GM12878 (cell line): ENCODE measurements around the gene TULP4. TPM values are rescaled to one million over a fixed set of nuclear protein-coding genes. Genes with fewer than 3 reads are reported as not detected.

ENCODE experiments used
- ATAC-seq: fragments of 200-7000 bp; cut with Tn5 transposase; 3 replicates; pipeline ENCODE4 v1.9.1; 2020; ENCODE audit warnings: mild to moderate bottlenecking, moderate library complexity
- BruUV-seq: library from RNA; stranded (reverse); fragments of 400-500 nt; replicated peaks from 2 replicates; lab custom pipeline; 2021; lab: Mats Ljungman, UMichigan
- CTCF ChIA-PET: fragments of 300-600 bp; sonication (Branson Sonifier 250); formaldehyde crosslinking; extraction: SDS; loops from one replicate; lab custom pipeline; 2021; ENCODE audit warnings: inconsistent platforms; lab: Yijun Ruan, JAX
- POLR2A ChIA-PET: fragments of 350-600 bp; formaldehyde crosslinking; extraction: SDS; loops from one replicate; lab custom pipeline; 2021; ENCODE audit warnings: inconsistent platforms; lab: Charles Lee
- RAD21 ChIA-PET: fragments of 300-600 bp; sonication (Branson Sonifier 250); formaldehyde crosslinking; loops from one replicate; lab custom pipeline; 2023; ENCODE audit warnings: antibody characterized with exemption; ENCODE audit not compliant: unreplicated experiment; lab: Charles Lee
- SMC1A ChIA-PET: fragments of 300-600 bp; sonication (Branson Sonifier 250); formaldehyde crosslinking; loops from one replicate; lab custom pipeline; 2023; ENCODE audit not compliant: unreplicated experiment, uncharacterized antibody; lab: Charles Lee
- DNase-seq: peaks from one replicate; pipeline ENCODE4 v3.0.0-alpha.2; 2011; ENCODE audit warnings: low read depth, low spot score
- FAIRE-seq: peaks from 3 replicates; lab custom pipeline; 2011; peaks lifted over from hg19 to GRCh38; lab: Jason Lieb, UNC
- H2AFZ ChIP-seq: 2 replicates; pipeline ENCODE4 v1.6.0; 2011; ENCODE audit warnings: low read depth, low read length, control low read depth; ENCODE audit not compliant: control insufficient read depth
- H3K27ac ChIP-seq: 2 replicates; pipeline ENCODE4 v1.5.1; 2011; ENCODE audit warnings: control low read depth; ENCODE audit not compliant: control insufficient read depth, insufficient read depth
- H3K27me3 ChIP-seq, 2 experiments: replicated peaks in 1 of 2; 2 replicates each; pipeline versions ENCODE4 v1.6.0 to v1.6.1; 2011; ENCODE audit warnings: low read length in 1 of 2; ENCODE audit not compliant: control insufficient read depth in 2 of 2, insufficient read depth in 2 of 2
- H3K36me3 ChIP-seq, 2 experiments: 2 replicates each; pipeline ENCODE4 v1.5.1; 2011; ENCODE audit warnings: low read length in 1 of 2; ENCODE audit not compliant: control insufficient read depth in 2 of 2, insufficient read depth in 2 of 2
- H3K4me1 ChIP-seq: 2 replicates; pipeline ENCODE4 v1.6.1; 2011; ENCODE audit warnings: mild to moderate bottlenecking, low read length, moderate library complexity, mixed read lengths; ENCODE audit not compliant: control insufficient read depth, insufficient read depth
- H3K4me2 ChIP-seq: 2 replicates; pipeline ENCODE4 v1.6.0; 2011; ENCODE audit warnings: control low read depth; ENCODE audit not compliant: control insufficient read depth, insufficient read depth
- H3K4me3 ChIP-seq: fragments of 200-600 bp; sonication (generic); 2 replicates; pipeline ENCODE4 v1.5.1; 2016
- H3K79me2 ChIP-seq: 2 replicates; pipeline ENCODE4 v1.6.0; 2011; ENCODE audit warnings: low read length; ENCODE audit not compliant: control insufficient read depth, insufficient read depth
- H3K9ac ChIP-seq: 2 replicates; pipeline ENCODE4 v1.8.0; 2011; ENCODE audit warnings: low read length, control low read depth, mixed read lengths; ENCODE audit not compliant: control insufficient read depth, insufficient read depth
- H3K9me3 ChIP-seq: replicated peaks from 3 replicates; pipeline ENCODE4 v1.5.1; 2011; ENCODE audit warnings: mild to moderate bottlenecking, low read length; ENCODE audit not compliant: control insufficient read depth, insufficient read depth
- H4K20me1 ChIP-seq: 2 replicates; pipeline ENCODE4 v1.6.0; 2011; ENCODE audit not compliant: control insufficient read depth, insufficient read depth
- JUNB ChIP-seq: IDR thresholded peaks from 2 replicates; pipeline ENCODE4 v1.6.1; 2016; ENCODE audit warnings: antibody characterized with exemption, mild to moderate bottlenecking
- MEF2A ChIP-seq: IDR thresholded peaks from 2 replicates; pipeline ENCODE4 v1.6.1; 2011; ENCODE audit warnings: low read depth, mild to moderate bottlenecking, low read length, moderate library complexity; ENCODE audit not compliant: insufficient read depth
- RELA ChIP-seq: fragments of 450-650 bp; IDR thresholded peaks from 2 replicates; pipeline ENCODE4 v1.8.0; 2014; ENCODE audit warnings: borderline replicate concordance; ENCODE audit not compliant: partially characterized antibody
- YBX1 ChIP-seq: fragments of 450-650 bp; IDR thresholded peaks from 2 replicates; pipeline ENCODE4 v1.6.1; 2016; ENCODE audit warnings: antibody characterized with exemption
- ZNF274 ChIP-seq: IDR thresholded peaks from one replicate; pipeline ENCODE4 v1.8.0; 2011; ENCODE audit not compliant: insufficient read length, insufficient read depth
- WGBS: methylation state at CpG from one replicate; pipeline ENCODE4 v1.1.6; 2016; ENCODE audit warnings: low lambda C conversion rate; ENCODE audit not compliant: insufficient replicate concordance, insufficient coverage; ENCODE audit errors: missing lambda C conversion rate; 5-methylcytosine and 5-hydroxymethylcytosine counted together
- in situ Hi-C: fragments of 300-500 bp; cut with MboI; formaldehyde crosslinking; loops from 9 replicates; pipeline ENCODE4 v1.14.3; 2018; ENCODE audit warnings: mixed read lengths
- intact Hi-C: fragments of 100-400 bp; cut with micrococcal nuclease; formaldehyde crosslinking; loops from one replicate; pipeline ENCODE4 v1.14.2; 2022; ENCODE audit not compliant: unreplicated experiment
- polyA plus RNA-seq, 11 experiments: library from polyadenylated mRNA; depleted of rRNA in 4 of 11; unstranded in 6 of 11; stranded (reverse) in 5 of 11; fragments of >200 nt; fragmentation: Nextera tagmentation in 4 of 11; fragmentation: Illumina TruSeq in 1 of 11; extraction: Ambion mirVana in 4 of 11; extraction: Trizol in 1 of 11; gene quantifications; 1 replicate in 1 of 11; 2 replicates in 10 of 11; pipeline versions ENCODE4 v1.2.1 to v1.2.3, GENCODE V29; 2011 to 2016; ENCODE audit warnings: inconsistent platforms in 2 of 11, missing spikeins in 2 of 11, low read depth in 1 of 11
- total RNA-seq, 4 experiments: library from RNA; depleted of rRNA in 3 of 4; stranded (reverse); fragments of >200 nt in 3 of 4; fragmentation: Illumina TruSeq in 1 of 4; extraction: Trizol in 1 of 4; gene quantifications; 2 replicates each; pipeline versions ENCODE4 v1.2.1 to v1.2.3, GENCODE V29; 2013 to 2021
- TF ChIP-seq, protein P1 (sequence below): IDR thresholded peaks from 2 replicates; pipeline ENCODE4 v1.6.1; 2011; ENCODE audit warnings: borderline replicate concordance, low read depth, mild to moderate bottlenecking, moderate library complexity, mixed read lengths, low read length; ENCODE audit not compliant: insufficient read depth; ENCODE audit errors: extremely low read length
- TF ChIP-seq, protein P2 (sequence below): IDR thresholded peaks from 2 replicates; pipeline ENCODE4 v1.6.1; 2012; ENCODE audit warnings: low read depth, low read length, improper control_type of control experiment
- TF ChIP-seq, protein P3 (sequence below): fragments of 450-650 bp; IDR thresholded peaks from 2 replicates; pipeline ENCODE4 v1.6.1; 2017; ENCODE audit warnings: mild to moderate bottlenecking, low read depth, inconsistent platforms; ENCODE audit not compliant: poor library complexity, severe bottlenecking

TULP4 gene
- total and polyA plus RNA-seq, 10 of the 15 experiments (the other 5 are each of a cell fraction or from before 2014, with no cell fraction given): 0.73 to 31.8 (median 14.0) TPM

DNA sequence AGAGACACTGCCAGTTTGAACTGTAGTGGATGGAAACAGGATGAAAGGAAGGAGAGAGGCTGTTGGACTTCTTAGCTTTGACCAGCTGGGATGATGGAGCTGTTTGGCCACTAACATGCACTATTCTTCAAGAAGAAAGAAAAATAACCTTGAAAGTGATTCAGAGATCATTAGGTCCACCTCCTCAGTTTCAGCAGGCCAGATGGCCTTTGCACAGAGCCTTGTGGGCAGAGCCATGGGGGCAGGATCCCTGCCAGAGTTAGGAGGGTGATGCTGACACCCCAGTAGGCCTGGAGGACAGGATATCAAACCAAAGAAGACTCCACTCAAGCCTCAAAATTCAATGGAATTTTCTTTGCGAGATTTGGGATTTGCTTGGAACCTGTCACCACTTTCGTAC, 173.2 kb downstream of the TULP4 start (continued):
- TF ChIP-seq, protein P1, sequence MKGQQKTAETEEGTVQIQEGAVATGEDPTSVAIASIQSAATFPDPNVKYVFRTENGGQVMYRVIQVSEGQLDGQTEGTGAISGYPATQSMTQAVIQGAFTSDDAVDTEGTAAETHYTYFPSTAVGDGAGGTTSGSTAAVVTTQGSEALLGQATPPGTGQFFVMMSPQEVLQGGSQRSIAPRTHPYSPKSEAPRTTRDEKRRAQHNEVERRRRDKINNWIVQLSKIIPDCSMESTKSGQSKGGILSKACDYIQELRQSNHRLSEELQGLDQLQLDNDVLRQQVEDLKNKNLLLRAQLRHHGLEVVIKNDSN: no peak
- TF ChIP-seq, all 136 proteins: peak for 0

DNA sequence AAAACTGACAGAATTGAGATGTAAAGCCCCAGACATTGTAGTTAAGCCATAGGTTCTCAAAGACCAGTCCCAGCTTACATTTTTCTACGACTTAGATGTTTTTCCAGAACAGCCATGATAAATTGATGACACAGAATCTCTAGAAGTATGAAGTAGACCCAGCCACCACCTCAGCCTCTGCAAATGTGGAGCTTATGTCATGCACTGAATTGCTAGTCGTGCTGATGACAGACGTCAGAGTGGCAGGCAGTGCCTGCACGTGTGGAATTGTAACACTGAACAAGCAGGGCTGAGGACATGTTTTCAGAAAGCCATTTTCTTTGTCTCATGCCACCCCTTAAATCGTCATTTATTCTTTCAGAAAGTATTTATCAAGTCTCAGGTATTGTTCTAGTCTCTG, 175.2 kb downstream of the TULP4 start:
- Histone ChIP-seq H3K27me3 (no peaks in the 10 kb centered on the region), H2AFZ (no peak overlapping the region), H3K27ac (no peak overlapping the region), H3K36me3 (peaks cover 0 to 3% of the 10 kb centered on the region in 2 experiments; a peak in 1 of 4 replicates), H3K4me1 (no peaks in the 10 kb centered on the region), H3K9ac (no peak overlapping the region), H3K79me2 (no peaks in the 10 kb centered on the region), H3K4me3 (no peak overlapping the region), H3K9me3 (no peaks in the 10 kb centered on the region), H3K4me2 (no peak overlapping the region), H4K20me1 (no peaks in the 10 kb centered on the region)
- no peak for DNase-seq
- ChIA-PET POLR2A (no interaction called here), CTCF (no interaction called here), SMC1A (interaction anchor here (1.9 kb wide), 1 partner anchor 9 kb away, joined by 4 read pairs; no protein-coding TSS in a partner anchor), RAD21 (interaction anchor here (1.3 kb wide), 1 partner anchor 8 kb away, joined by 5 read pairs; no protein-coding TSS in a partner anchor)
- TF ChIP-seq ZNF274 (no peak), RELA (no peak), JUNB (no peak), MEF2A (no peak), YBX1 (no peak)
- TF ChIP-seq, protein P2, sequence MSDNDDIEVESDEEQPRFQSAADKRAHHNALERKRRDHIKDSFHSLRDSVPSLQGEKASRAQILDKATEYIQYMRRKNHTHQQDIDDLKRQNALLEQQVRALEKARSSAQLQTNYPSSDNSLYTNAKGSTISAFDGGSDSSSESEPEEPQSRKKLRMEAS: no peak
- TF ChIP-seq, protein P3, sequence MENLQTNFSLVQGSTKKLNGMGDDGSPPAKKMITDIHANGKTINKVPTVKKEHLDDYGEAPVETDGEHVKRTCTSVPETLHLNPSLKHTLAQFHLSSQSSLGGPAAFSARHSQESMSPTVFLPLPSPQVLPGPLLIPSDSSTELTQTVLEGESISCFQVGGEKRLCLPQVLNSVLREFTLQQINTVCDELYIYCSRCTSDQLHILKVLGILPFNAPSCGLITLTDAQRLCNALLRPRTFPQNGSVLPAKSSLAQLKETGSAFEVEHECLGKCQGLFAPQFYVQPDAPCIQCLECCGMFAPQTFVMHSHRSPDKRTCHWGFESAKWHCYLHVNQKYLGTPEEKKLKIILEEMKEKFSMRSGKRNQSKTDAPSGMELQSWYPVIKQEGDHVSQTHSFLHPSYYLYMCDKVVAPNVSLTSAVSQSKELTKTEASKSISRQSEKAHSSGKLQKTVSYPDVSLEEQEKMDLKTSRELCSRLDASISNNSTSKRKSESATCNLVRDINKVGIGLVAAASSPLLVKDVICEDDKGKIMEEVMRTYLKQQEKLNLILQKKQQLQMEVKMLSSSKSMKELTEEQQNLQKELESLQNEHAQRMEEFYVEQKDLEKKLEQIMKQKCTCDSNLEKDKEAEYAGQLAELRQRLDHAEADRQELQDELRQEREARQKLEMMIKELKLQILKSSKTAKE: no peak
- TF ChIP-seq, protein P1: no peak
- 98% methylated on average over 5 of the region's 5 CpGs for WGBS
- no peak for ATAC-seq
- intact Hi-C loops: no loop called here
- BruUV-seq: no TSS peak
- in situ Hi-C loops: no loop called here
- no peak for FAIRE-seq
